Measurements from ENCODE around the gene GBP4.

GBP4 gene

DNA sequence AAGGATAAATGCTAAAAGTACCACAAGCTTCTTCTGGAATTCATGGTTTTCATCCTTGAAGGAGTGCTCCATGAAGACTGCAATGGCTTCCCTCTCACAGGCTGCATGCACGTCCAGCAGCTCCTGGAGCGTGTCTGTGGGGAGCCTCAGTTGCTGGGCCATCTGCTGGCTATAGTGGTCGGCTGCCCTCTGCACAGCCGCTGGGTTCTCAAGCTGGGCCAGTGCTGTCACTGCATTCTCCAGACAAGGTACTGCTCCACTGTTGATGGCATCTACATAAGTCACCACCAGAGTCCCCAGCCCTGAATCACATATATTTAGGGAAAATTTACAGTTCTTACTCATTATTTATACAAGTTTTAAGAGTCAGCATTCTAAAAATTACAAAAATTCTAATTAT is 8.7 kb downstream of the GBP4 start:
- TF ChIP-seq ZNF274 (IDR thresholded peaks at IDR 0.05; ENCODE audit: low read depth, low read length), result no peak
- H3K4me3 ChIP-seq (ENCODE audit: low read length), result no peak overlapping the region

DNA sequence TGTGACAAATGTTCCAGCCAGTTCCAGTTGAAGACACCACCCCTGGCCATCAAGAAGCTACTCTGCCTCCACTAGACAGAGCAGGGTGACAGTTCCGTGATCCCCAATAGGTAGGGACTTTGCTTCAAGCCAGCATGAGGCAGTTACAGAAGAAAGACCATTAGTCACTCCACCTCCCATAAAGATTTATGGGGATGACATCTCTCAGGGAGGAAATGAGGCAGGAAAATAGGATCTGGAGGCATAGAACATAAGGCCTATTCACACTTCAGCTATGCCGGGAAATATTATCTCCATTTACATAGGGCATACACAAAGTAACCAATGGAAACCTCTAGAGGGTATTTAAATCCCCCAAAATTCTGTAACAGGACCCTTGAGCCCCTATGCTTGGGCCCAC is 19.4 kb downstream of the GBP4 start:
- H3K4me3 ChIP-seq (ENCODE audit: low read length), result no peak overlapping the region
- no peak for TF ChIP-seq ZNF274 (IDR thresholded peaks at IDR 0.05; ENCODE audit: low read depth, low read length)

DNA sequence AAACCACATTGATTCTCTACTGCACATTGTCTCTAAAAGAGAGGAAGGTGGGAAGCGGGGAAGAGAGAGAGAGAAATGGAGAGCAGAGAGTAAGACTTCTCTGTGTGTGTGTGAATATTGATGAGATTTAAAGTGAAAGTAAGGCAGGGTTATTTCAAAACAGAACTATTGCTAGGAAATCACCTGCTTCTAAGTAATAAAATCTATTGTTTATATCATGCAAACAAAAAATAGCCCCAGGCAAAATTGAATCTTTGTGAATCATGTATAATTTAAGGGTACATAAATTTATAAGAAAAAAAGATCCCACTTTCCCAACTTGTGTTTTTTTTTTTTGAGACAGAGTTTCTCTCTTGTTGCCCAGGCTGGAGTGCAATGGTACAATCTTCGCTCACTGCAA is 21.8 kb downstream of the GBP4 start:
- H3K4me3 ChIP-seq (ENCODE audit: low read length), result no peak overlapping the region
- no peak for TF ChIP-seq ZNF274 (IDR thresholded peaks at IDR 0.05; ENCODE audit: low read depth, low read length)

GRCh38 chr1:89175601-89176256 is 23.0 kb downstream of the GBP4 start, which contains the start of gene GBP7:
Gene GBP7, minus strand, starts transcription at chr1:89176003. Its CDS starts 4,068 bp downstream, at chr1:89171935.
- H3K4me3 ChIP-seq (ENCODE audit: low read length), result no peak within 1 kb of the TSS
- TF ChIP-seq ZNF274 (IDR thresholded peaks at IDR 0.05; ENCODE audit: low read depth, low read length), result no peak

DNA sequence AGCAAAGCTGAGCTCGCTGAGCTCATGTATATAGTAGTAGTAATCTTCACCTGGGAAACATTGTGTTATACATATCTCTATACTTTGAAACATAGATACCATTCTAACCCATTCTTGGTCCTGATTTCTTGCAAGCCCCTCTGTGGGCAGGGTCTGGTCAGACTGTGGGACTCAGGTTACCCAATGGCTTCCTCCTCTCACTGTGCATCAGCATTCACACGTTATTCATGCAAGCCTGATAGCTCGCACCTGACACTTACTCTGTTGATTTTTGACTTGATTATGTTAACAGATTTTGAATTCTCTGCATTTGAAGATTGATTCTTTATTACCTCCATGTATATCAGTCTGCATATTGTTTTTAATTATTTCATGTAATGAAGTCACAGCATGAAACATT is 24.3 kb downstream of the GBP4 start:
- no peak overlapping the region for H3K4me3 ChIP-seq (ENCODE audit: low read length)
- no peak for TF ChIP-seq ZNF274 (IDR thresholded peaks at IDR 0.05; ENCODE audit: low read depth, low read length)

DNA sequence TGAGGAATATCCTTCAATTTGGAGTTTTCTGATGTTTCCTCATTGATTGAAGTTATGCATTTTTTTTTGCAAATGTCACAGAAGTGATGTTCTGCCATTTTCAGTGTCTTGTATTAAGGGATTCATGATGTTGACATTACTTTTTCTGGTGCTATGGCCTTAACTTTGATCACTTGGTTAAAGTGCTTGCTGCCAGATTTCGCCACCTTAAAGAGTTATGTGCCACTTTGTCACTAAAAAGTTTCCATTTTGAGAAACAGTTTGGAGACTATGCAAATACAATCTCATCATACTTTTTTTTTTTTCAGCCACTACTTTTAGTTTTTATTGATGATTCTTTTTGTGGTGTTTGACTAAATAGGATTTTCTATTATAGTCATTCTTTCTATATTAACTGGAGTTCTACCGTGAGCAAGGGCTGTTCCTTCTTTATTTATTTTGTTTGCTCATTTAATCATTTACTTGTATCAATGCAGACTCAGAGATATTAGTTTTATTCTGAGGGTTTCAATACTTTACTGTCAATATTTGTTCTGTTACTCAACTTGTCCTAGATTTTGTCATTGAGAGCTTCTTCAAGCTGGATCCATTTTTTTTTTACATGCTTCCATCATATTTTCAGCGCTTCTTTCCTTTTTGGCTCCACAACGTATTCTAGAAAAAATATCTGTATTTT is 26.1 kb downstream of the GBP4 start:
- TF ChIP-seq ZNF274 (IDR thresholded peaks at IDR 0.05; ENCODE audit: low read depth, low read length), result no peak
- H3K4me3 ChIP-seq (ENCODE audit: low read length), result no peak overlapping the region

- H3K4me3 ChIP-seq (ENCODE audit: low read length), result no peak overlapping the region
- TF ChIP-seq ZNF274 (IDR thresholded peaks at IDR 0.05; ENCODE audit: low read depth, low read length), result no peak
Measured at GRCh38 chr1:89171067-89171438, 27.7 kb downstream of the GBP4 start.

- no peak for TF ChIP-seq ZNF274 (IDR thresholded peaks at IDR 0.05; ENCODE audit: low read depth, low read length)
- H3K4me3 ChIP-seq (ENCODE audit: low read length), result no peak overlapping the region
Measured at GRCh38 chr1:89170170-89171066, 28.3 kb downstream of the GBP4 start.

DNA sequence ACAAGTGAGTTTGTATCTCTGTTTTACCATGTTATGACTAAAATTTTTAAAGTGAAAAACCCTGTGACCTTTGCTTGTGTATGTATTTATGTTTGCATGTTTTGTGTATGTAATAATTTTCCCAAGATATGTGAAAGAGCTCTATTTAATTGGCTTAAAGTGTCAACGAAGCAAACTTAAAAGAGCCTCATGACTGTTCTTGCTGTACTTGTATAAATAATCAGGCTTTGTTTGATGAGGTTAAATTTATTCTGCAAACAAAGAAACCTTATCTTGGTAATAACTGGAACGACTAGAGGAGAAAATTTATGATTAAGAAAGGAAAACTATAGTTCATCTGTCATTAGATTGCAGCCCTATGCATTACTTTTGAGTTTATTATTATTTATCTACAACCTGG is 29.6 kb downstream of the GBP4 start:
- H3K4me3 ChIP-seq (ENCODE audit: low read length), result no peak overlapping the region
- TF ChIP-seq ZNF274 (IDR thresholded peaks at IDR 0.05; ENCODE audit: low read depth, low read length), result no peak

- H3K4me3 ChIP-seq (ENCODE audit: low read length), result no peak overlapping the region
- no peak for TF ChIP-seq ZNF274 (IDR thresholded peaks at IDR 0.05; ENCODE audit: low read depth, low read length)
Measured at GRCh38 chr1:89167590-89168230, 31.0 kb downstream of the GBP4 start.

- H3K4me3 ChIP-seq (ENCODE audit: low read length), result no peak overlapping the region
- TF ChIP-seq ZNF274 (IDR thresholded peaks at IDR 0.05; ENCODE audit: low read depth, low read length), result no peak
Measured at GRCh38 chr1:89166705-89167104, 32.0 kb downstream of the GBP4 start.

DNA sequence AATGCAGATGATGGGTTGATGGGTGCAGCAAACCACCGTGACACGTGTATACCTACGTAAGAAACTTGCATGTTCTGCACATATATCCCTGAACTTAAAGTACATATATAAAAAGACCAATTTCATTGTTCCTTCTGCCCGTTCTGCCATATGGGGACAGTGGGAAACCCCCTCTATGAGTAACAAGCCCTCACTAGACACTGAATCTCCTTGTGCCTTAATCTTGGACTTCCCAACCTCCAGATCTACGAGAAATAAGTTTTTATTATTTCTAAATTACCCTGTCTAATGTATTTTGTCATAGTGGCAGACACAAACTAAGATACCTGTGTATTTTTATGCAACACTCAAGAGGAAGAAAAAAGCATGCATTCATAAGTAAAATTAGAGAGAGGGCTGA is 32.9 kb downstream of the GBP4 start:
- TF ChIP-seq ZNF274 (IDR thresholded peaks at IDR 0.05; ENCODE audit: low read depth, low read length), result no peak
- H3K4me3 ChIP-seq (ENCODE audit: low read length), result no peak overlapping the region

DNA sequence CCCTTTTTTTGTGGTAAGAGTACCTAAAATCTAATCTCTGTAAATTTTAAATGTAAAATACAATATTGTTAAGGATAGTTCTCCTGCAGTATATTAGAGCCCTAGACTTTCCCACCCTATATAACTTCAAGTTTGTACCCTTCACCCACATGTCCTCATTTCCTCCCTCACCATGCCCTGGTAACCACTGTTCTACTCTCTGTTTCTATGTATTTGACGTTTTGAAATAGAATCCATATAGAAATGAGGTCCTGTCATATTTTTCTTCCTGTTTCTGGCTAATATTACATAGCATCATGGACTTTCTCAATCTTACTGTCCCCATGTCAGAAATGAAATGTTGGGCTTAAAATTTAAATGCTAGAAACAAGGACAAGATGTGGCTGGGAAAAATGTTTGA is 47.7 kb downstream of the GBP4 start:
- TF ChIP-seq ZNF274 (IDR thresholded peaks at IDR 0.05; ENCODE audit: low read depth, low read length), result no peak
- no peak overlapping the region for H3K4me3 ChIP-seq (ENCODE audit: low read length)

- TF ChIP-seq ZNF274 (IDR thresholded peaks at IDR 0.05; ENCODE audit: low read depth, low read length), result no peak
- no peak overlapping the region for H3K4me3 ChIP-seq (ENCODE audit: low read length)
Measured at GRCh38 chr1:89149976-89150375, 48.8 kb downstream of the GBP4 start.
